NCI-H128 (cell line): ENCODE results near the gene GALNT2.

Experiments used
- DNase-seq: peaks from one replicate; lab custom pipeline; 2025; ENCODE audit not compliant: unreplicated experiment; lab: John Stamatoyannopoulos, UW

Gene GALNT2

DNA sequence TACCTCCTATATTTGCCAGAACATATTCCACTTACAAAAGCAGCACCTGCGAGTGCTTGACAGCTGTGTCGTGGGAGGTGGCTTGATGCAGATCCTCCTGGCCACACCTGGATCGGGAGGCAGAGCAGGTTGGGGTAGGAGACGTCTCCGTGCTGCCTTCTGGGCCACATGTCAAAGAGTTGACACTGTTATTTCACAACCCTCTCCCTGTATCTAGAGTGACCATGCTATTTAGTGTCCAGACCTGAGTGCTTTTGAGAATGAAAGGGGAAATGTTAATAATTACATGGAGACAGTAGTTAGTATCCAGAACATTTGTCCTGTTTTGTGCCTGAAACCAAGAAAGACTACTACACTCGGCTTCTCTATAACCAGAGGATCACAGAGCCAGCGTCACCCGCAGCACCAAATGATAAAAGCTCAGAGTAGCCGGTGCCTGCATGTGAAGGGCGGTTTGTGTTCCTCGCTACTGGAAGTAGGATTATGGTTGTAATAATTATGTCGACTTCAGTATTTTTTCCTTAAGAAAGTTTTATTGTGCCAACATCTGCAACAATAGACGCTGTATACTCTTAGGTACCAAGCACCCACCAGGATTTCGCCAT is 77.1 kb downstream of the GALNT2 start:
- no peak for DNase-seq

DNA sequence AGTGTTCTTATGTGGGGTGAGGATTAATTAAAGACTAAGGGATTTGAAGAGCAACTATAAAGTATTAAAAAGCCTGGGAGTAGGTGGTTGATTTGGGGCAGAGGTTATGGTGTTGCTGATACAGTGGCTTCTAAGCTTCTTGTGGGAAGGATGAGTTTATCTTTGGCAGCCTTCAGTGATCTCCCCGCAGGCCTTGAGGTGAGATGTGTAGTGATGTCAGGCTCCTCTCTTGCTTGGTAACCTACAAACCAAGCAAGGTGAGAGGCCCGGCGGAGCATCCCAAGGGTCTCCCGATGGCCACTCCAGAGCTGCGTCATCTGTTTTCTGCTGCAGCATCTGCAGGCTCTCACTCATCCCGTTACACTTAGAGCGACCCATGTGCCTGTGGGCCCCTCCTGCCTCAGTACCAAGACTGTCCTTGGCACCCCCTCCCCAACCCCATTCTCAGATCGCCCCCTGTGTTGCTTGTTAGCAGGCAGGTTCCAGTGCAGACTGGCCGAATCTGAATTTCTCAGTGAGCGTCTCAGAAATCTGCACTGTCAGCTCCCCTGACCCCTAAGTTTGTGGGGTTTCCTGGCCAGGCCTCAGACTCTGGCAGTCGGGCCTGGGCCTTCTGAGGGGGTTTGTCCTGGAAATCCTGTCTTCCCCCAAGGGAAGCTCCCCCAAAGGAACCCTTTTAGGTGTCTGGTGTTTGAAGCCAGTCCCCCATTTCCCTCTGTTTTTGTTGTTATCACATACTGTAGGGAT is 77.9 kb downstream of the GALNT2 start:
- no peak for DNase-seq

DNA sequence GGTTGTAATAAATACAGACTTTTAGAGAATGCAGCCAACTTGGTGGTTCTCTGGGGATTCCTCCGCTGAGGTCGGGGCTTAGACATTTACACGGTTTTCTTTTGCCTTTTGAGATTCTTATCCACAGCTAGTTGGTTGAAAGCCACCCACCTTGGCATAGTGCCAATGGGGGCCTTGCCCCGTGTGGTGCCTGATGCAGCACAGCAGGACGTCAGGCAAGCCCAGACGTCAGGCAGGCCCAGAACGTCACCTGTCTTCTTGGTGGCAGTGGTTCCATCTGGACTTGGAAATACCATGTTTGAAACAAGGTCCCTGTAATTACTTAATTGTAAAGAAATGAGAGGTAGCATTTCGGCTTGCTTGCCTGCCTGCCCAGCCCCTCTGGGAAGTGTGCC is 78.5 kb downstream of the GALNT2 start:
- DNase-seq, result no peak

DNA sequence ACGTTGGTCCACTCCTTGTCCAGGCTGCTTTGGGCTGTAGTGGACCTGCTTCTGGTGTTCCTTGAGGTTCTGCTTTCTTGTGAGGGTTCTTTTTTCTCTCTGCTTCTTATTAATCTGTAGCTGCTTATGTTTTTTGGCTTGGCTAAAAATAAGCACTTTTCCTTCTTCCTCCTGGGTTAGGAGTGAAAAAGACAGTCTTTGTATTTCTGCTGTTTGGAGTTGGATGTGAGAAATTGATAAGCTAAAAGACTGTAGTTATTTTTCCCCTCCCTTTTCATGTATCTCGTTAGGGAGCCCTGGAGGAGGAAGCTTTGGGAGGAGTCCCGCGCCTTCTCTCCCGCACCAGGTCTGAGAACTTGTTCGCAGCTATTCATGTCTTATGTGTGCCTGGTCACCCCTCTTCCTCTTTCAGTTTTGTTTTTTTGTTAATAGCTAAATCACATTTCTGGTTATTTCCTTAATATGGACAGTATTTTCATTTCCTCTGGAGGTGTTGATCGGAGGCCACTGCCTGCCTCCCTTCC is 79.0 kb downstream of the GALNT2 start:
- no peak for DNase-seq

DNA sequence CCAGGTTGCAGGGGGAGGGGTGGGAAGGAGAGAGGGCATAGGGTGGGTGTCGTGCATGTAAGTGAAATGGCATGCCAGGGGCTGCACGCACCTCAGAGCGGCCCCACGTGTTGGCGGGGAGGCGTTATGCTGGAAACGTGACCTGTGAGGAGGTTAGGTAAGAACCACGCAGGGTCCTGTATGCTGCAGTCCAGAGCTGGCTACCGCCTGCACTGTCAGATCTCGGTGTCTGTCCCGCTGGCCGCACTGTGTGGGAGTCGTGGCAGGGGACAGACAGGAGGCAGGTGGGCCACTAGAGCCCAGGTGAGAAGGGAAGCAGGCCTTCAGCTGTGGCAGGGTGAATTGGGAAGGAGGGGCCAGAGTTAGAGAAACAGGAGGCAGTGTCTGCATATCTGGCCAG is 79.7 kb downstream of the GALNT2 start:
- no peak for DNase-seq

DNA sequence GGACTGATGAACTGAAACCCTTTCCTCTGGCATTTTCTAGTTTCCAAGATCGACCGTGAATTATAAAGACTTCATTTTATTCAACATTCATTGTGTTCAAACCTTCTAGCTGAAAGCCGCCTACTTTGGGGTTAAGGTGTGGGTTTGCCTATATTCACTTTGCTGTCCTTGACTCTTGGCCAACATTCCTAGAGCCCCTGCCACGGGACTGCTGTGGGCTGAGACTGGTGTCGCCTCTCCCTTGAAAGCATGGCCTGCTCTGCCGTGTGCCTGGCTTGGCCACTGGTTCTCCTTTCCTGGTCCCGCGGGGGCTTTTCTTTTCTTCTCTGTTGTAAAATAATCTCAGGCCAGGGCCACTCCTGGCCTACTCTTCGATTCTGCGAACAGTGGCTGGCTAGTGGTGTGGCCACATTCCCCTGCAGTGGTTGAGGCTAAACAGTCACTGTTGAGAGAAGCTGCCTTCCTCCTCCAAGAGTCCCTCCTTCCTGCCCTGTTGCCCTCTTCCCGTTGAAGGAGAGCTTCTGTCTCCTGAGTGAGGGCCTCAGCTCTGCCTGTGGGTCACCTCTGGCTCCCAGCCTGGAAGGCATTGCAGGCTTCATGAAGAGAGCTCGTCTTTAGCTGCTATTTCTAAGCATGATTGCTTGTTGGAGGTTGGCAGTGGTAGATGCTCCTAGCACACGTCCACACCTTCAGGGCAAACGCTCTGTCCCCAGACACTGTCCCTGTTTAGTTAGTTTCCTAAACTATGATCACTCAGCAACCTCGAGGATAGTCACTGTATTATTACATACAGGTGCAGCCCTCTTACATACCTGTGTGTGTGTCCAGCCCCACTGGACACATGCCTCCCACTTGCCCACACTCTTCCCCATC is 80.5 kb downstream of the GALNT2 start:
- DNase-seq, result no peak

DNA sequence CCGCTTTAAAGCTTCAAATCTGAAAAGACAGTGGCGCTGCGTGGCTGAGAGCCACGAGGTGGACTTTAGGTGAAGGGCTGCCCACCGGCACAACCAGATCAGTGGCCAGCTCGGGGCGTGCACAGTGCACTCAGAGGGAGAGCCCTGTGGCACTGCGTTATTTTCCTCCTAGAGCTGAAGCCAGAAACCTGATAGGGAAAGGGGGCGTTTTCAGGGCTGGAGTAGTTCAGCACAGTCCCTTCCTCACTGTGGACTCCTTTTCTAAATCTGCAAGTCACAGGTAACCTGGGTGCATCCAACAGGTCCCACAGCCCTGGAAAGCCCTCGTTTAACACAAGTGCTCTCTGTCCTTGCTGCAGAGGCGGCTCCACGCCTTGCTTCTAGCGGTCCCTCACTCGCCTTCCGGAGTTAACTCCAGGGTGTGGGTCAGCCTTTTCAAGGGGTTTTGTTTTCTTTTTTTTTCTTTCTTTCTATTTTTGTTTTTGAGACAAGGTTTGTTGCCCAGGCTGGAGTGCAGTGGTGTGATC is 81.2 kb downstream of the GALNT2 start:
- DNase-seq, result no peak

DNA sequence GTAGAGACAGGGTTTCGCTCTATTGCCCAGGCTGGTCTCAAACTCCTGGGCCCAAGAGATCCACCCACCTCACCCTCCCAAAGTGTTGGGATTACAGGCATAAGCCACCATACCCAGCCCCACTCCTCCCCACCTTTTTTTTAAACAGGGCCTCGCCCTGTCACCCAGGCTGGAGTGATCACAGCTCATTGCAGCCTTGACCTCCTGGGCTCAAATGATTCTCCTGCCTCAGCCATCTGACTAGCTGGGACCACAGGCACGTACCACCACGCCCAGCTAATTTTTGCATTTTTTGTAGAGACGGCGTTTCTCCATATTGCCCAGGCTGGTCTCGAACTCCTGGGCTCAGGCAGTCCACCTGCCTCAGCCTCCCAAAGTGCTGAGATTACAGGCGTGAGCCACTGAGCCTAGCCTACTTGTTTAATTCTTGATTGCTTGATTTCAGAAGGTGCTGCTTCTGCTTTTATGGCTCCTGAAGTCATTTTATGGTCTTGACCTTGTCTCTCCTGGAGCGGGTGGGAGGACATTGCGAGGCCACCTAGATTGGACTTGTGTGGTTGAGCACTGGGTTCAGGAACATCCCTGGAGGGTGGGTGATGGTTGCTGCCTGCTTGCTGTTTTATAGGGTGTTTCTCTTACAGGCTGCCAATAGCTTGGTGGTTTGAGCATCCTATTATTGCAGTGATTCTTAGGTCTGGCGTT is 81.9 kb downstream of the GALNT2 start:
- DNase-seq, result no peak

DNA sequence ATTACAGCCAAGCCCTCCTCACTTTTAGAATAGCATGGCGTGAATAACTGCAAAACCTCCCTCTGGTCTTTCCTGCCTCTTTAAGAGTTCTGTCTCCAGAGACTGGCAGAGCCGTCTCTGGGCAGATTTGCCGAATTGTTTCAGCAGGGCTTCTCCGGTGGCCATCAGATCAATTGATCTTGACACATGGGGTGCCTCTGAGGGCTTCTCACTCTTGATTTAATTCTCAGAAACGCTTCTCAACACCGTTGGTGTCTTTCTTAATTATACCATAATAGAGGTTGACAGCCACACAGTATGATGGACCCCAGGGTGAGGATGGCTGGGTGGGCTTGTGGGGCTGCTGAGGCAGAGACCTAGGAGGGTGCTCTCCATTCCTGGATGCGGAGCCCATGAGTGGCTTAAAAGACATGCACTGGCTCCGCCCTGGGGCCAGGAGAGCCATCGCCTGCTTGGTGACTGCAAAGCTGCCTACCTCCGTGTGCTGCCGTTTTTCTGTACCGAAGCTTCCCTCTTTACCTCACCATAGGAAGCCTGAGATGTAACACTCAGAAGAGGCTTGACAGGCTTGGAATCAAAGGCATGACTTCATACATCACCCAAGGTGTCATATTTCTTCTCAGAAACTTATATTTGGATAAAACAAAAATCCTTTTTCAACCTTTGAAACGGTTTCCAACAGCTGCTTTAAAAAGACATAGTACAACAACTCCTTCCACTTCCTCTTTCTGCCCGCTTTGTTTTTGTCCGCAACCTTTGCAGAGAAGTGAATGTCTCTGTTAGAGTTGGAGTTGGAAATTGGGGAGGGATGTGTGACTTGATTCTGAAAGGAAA is 82.9 kb downstream of the GALNT2 start:
- no peak for DNase-seq

DNA sequence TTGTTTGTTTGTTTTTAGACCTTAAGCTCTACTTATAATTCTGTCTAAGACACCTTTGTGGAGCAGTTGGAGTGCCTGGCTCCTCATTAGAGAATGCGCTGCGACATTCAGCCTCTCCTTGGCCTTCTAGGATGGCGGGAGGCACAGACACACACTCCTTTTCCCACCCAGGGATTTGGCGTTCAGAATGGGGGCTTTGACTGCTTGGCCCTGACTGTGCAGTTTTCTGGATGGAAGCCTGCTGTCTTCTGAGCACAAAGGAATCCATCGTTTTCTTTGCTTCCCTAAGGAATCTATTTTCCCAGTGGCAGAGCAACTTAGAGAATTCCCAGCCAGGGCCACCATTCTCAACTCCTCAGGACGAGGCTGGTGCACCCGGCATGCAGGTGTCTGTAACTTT is 83.6 kb downstream of the GALNT2 start:
- no peak for DNase-seq

DNA sequence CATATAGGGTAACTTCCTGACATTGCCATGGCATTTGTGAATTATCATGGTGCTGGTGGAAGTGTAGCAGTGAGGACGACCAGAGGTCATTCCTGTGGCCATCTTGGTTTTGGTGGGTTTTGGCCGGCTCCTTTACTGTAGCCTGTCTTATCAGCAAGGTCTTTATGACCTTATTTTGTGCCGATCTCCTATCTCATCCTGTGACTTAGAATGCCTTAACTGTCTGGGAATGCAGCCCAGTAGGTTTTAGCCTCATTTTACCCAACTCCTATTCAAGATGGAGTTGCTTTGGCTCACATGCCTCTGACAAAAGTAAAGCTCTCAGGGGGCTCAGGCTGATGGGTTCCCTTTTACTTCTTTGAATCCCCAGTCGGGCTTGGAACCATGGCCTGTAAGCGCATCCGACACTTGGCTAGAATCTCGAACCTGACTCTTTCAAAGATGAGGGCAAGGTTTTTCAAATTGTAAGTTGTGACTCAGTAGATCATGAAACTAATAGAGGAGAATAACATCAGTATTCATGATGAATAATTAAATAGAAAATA is 85.0 kb downstream of the GALNT2 start:
- DNase-seq, result no peak

DNA sequence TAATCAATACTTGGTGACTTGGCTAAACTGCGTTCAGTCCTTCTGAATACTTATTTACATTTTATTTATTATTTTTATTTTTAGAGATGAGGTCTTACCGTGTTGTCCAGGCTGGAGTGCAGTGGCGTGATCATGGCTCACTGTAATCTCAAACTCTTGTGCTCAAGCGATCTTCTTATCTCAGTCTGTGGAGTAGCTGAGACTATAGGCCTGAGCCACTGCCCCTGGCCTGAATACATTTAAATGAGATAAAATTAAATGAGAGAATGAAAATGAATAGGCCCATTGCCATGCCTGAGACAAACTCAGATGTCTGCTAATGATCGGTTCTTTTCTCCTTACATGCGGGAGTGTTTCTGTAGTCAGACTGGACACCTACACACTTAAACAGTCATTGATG is 86.0 kb downstream of the GALNT2 start:
- no peak for DNase-seq

DNA sequence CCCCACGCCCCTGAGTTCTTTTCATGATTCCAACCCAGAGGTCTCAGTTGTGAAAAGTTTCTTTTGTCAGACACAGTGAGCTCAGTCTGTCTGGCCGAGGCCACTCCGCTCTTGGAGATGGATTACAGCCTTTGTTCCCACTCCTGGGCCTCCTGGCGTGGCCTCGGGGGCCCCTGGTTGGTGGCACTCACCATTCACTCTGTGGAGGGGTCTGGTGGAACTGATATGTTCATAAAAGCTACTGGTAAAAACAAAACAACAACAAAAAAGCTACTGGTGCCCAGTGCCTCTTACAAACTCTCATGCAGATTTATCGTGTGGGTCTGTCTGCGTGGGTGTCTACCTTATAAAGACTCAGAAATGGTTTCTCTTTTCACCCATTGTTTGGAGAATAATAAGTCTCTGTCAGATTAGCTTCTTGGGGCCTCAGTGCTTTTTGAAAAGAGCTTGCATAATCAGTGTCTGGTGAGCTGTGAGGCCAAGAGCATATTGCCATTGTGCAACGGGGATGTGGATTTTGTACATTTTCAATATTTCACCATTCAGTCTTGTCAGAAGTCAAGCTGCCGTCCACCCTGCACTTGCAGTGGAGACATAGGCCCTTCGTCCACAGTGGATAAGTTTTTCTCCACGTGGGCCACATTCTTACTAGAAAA is 86.7 kb downstream of the GALNT2 start:
- DNase-seq, result no peak

DNA sequence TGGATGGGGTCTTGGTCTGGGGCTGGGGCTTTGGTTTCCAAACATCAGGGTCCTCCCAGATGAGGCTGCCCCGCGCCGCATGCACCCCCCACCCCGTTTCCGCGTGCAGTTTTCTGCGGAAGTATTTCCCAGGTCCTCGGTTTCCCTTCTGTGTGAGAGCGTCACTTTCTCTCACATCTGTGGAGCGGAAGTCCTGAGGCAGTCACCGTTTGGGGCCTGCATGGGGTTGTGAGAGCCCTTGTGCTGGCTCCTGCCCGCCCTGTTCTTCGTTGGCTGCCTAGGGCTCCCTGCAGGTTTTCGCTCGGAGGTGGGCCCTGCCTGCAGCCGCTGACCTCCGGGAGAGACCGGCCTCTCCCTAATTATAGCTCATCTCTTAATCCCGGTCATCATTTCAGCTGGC is 88.0 kb downstream of the GALNT2 start:
- no peak for DNase-seq

DNA sequence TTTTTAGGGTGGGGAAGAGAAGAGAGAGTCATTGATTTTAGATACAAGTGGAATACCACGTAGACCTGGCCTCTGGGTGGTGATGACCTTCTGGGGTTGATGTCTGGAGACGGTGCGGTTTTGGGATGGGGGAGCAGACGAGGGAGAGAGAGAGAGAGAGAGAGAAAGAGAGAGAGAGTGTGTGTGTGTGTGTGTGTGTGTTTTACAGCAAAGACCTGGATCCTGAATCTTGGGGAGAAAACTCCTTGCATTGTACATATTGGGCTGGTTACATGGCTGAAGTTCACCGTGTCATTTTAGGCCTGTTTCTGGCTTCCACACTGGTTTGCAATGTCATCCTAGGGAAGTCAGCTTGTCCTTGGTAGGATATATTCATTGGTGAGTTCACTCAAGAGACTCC is 89.0 kb downstream of the GALNT2 start:
- no peak for DNase-seq

DNA sequence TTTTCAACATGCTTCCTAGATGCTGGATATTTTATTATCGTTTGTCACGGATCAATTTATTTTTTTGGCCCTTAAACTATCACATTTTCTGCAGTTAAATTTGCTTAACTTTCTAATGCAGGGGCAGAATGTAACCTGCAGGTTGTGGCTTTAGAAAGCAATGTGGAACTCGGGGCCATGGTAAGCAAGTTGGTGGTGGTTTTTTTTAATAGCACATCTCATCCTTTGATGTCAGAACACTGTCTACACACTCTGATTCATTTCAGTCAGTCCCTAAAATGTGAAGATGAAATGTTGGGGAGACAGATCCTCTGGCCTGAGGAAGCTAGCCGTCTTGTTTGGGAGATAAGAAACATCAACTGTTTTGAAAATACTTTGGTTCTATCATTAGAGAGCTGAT is 89.5 kb downstream of the GALNT2 start:
- DNase-seq, result no peak

DNA sequence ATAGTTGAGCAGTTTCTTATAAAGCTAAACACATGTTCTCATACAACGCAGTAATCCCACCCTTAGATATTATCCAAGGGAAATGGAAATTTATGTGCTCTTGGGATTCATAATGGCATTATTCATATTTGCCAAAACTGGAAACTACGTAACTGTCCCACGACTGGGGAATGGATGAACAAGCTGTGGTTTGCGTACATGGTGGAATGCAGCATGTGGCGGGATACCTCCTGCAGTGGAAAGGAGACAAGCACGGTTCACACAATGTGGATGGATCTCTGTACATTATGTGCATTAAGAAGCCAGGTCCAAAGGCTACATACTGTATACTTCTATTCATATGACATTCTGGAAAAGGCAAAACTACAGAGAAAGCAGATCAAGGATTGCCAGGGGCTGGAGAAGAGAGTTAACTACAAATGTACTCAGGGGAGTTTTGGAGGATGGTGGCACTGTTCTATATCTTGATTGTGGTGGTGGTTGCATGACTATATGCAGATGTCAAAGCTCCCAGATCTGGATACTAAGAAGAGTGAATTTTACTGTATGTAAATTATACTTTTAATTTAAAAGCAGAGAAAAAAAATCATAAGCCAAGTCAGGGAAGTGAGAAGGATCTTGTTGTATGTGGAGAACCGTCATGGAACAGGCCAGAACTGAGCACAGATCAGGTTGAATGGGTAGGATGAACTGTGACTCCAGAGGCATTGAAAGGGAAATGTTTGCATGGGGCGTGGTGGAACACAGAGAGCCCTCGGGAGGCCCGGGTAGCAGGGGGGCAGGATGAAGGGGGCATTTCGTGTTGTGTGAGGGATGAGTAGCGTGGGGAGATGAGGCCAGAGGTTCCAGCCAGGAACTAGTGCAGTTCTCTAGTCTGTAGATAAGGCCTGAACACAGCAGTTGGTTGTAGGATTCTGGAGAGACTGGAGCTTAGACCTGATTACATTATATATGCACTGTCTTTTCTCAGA is 90.7 kb downstream of the GALNT2 start:
- DNase-seq, result no peak
